Activated T-helper 17 cell treated with anti-CD3 and anti-CD28 coated beads, Interleukin-2, amount 50 U/mL, for 72 hours (primary cell): ENCODE results near the gene TRANK1. TPM values are rescaled to one million over a fixed set of nuclear protein-coding genes. Genes with fewer than 3 reads are reported as not detected.

Source experiments
- total RNA-seq, 2 donors: library from RNA; stranded (reverse); gene quantifications; one replicate each; pipeline ENCODE4 v1.2.3, GENCODE V29; 2022

The TRANK1 gene
- total RNA-seq, 2 donors from 2014 or later = 12.3 to 12.8 TPM

Other genes with a start within 250 kb of the TRANK1 start
- gene DCLK3, start 180.5 kb downstream of the TRANK1 start, total RNA-seq = under 1 TPM in 1 of 2 donors, not detected in 1; 0.05 TPM
- gene EPM2AIP1, start 48.1 kb upstream of the TRANK1 start, total RNA-seq = 10 to 100 TPM; 14.8 to 21.0 TPM
- 10 to 100 TPM; 47.5 to 62.2 TPM for gene MLH1, start 48.5 kb upstream of the TRANK1 start, total RNA-seq
- gene LRRFIP2, start 229.5 kb upstream of the TRANK1 start, total RNA-seq = 10 to 100 TPM; 36.6 to 41.3 TPM